HG03571 (cell line): ENCODE measurements around the gene KCNT1.

ENCODE experiments used
- ATAC-seq: cut with Tn5 transposase; IDR thresholded peaks from one replicate; pipeline ENCODE4 v1.9.1; 2021; ENCODE audit not compliant: unreplicated experiment

The KCNT1 gene

GRCh38 chr9:135698767-135699166, 3.2 kb upstream of the KCNT1 start:
- no peak for ATAC-seq

GRCh38 chr9:135699440-135699839, 2.5 kb upstream of the KCNT1 start, which contains the start of gene SOHLH1:
Gene SOHLH1 (minus strand): TSS chr9:135699481. CDS start chr9:135699467, 14 bp downstream.
- ATAC-seq = no peak

- ATAC-seq = no peak
Observed at GRCh38 chr9:135700525-135700924, 1.5 kb upstream of the KCNT1 start.

GRCh38 chr9:135701067-135701958, 672 bp upstream of the KCNT1 start:
- ATAC-seq = no peak

GRCh38 chr9:135703726-135704125, 1.7 kb downstream of the KCNT1 start:
- no peak for ATAC-seq

GRCh38 chr9:135704483-135704882, 2.5 kb downstream of the KCNT1 start:
- no peak for ATAC-seq

- no peak for ATAC-seq
Observed at GRCh38 chr9:135705376-135705775, 3.4 kb downstream of the KCNT1 start.

DNA sequence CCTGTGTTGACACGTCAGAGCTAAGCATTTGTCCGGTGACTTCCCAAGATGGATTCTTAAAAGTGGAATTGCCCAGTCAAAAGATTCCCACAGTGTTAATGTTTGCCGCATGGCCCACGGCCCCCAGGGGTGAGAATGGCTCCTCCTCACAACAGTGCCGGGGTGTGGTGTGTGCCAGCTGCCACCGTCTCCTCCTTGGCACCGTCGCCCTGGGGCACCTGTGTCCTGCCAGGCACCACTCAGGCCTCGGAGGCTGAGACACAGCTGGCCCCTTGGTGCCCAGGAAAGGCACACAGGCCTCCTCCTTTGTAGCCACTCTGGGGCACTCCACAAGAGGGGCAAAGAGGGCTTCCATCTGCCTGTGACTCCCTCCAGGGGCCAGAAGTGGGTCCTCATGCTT, 4.3 kb downstream of the KCNT1 start:
- ATAC-seq = no peak

GRCh38 chr9:135707252-135708138, 5.5 kb downstream of the KCNT1 start:
- no peak for ATAC-seq

- ATAC-seq = no peak
Observed at GRCh38 chr9:135708164-135708563, 6.2 kb downstream of the KCNT1 start.

GRCh38 chr9:135711391-135711790, 9.4 kb downstream of the KCNT1 start:
- ATAC-seq = no peak

DNA sequence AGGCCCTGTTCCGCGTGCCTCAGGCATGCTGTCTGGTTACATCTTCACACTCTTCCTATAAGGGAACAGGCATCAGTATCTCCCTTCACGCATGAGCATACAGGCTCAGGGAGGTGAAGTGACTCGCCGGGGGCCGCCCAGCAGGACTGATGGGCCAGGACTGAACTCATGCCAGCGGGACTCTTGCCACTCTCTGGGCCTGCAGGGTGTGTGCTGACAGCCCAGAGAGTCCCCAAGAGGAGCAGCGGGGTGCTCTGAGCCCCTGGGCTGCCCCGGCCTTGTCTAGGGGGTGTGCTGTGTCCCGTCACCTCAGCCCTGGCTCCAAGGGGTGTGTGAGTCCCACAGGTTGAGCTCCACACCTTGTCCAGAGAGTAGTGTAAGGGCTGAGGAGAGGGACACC, 9.9 kb downstream of the KCNT1 start:
- ATAC-seq = no peak

GRCh38 chr9:135712613-135713295, 10.8 kb downstream of the KCNT1 start:
- no peak for ATAC-seq

- ATAC-seq = no peak
Observed at GRCh38 chr9:135714242-135715055, 12.5 kb downstream of the KCNT1 start.

DNA sequence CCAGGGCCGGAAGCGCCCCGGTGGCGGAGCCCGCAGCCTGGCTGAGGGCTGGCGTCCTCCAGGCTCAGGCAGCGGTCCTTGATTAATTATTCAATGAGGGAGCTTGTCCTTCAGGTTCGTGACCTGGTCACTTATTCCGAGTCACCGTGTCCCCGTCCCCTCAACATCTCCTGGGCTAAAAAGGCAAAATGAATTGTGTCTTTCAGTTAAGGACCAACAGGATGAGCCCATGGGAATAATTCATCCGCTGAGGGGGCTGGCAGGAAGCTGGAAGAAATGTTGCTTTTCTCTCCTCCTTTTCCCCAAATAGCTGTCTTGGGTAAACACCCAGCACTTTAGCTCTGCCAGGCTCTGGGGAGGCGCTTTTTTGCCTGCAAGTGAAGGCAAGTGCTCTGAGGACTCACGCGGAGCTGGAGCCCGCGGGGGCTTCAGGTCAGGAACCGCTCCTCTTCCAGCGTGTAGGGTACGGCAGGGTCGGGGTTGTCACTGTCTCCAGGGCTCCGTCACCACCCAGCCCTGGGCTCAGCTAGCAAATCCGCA, 13.1 kb downstream of the KCNT1 start:
- ATAC-seq = no peak

GRCh38 chr9:135716045-135716444, 14.1 kb downstream of the KCNT1 start:
- no peak for ATAC-seq

DNA sequence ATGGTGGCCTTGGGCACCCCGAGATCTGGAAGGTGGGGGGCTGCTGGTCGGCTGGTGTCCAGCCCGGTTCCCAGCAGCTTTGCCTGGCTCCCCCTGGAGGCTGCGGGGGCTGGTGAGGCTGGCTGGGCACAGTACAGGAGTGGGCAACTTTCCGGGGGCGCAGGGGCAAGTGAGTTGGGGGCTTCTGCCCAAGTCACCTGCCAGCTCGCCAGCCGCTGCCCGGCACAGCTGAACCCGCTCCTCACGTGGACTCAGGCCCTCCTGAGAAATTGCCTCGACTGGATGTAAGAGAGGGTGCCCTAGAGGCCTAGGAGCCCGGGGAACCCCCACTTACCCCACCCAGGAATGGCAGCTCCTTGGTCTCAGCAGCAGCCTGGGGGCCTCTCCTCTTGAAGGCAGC, 15.4 kb downstream of the KCNT1 start:
- ATAC-seq = no peak

- ATAC-seq = no peak
Observed at GRCh38 chr9:135718616-135719015, 16.6 kb downstream of the KCNT1 start.

GRCh38 chr9:135719472-135719871, 17.5 kb downstream of the KCNT1 start:
- no peak for ATAC-seq

DNA sequence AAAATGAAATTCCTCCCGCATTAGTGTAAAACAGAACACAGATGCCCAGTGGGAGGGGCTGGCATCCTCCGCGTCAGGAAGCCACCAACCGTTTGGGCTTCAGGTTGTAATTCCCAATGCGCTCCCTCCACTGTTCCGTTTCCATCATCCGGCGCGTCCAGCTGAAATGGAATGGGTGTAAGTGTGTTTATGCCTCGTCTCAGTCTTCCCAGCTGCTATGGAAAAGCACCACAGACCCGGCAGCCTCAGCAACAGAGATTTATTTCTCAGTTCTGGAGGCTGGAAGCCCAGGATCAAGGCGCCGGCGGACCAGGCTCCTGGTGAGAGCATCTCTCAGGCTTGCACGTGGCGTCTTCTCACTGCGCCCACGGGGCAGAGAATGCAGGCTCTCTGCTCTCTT, 20.4 kb downstream of the KCNT1 start:
- no peak for ATAC-seq
